IMR-90 (cell line): Measurements from ENCODE around the gene B4GALT5. TPM values are rescaled to one million over a fixed set of nuclear protein-coding genes. Genes with fewer than 3 reads are reported as not detected.

ENCODE experiments used
- ATAC-seq: fragments of 200-7000 bp; cut with Tn5 transposase; 2 replicates; pipeline ENCODE4 v1.9.1; 2020; ENCODE audit warnings: low read depth, mild to moderate bottlenecking, moderate library complexity
- BruUV-seq: library from RNA; stranded (reverse); fragments of 400-500 nt; replicated peaks from 2 replicates; lab custom pipeline; 2021; lab: Mats Ljungman, UMichigan
- CTCF ChIA-PET: fragments of 300-600 bp; formaldehyde crosslinking; extraction: SDS; loops from one replicate; lab custom pipeline; 2021; ENCODE audit warnings: antibody characterized with exemption; lab: Yijun Ruan, JAX
- POLR2A ChIA-PET: fragments of 300-600 bp; sonication (Branson Sonifier 250); formaldehyde crosslinking; loops from one replicate; lab custom pipeline; 2022; ENCODE audit warnings: antibody characterized with exemption; ENCODE audit not compliant: unreplicated experiment; lab: Charles Lee
- DNase-seq: peaks from one replicate; pipeline ENCODE4 v3.0.0; 2013
- H2AFZ ChIP-seq: replicated peaks from 2 replicates; pipeline ENCODE3; 2013; ENCODE audit warnings: low read length, mild to moderate bottlenecking; ENCODE audit not compliant: poor library complexity
- H2AK5ac ChIP-seq: 2 replicates; pipeline ENCODE4 v1.6.1; 2013; ENCODE audit warnings: low read depth, low read length, inconsistent platforms
- H2AK9ac ChIP-seq: replicated peaks from 2 replicates; pipeline ENCODE3; 2013; ENCODE audit warnings: mild to moderate bottlenecking, low read depth, low read length, moderate library complexity; ENCODE audit not compliant: poor library complexity
- H2BK120ac ChIP-seq: 2 replicates; pipeline ENCODE4 v1.6.1; 2013; ENCODE audit warnings: low read depth, low read length, inconsistent platforms
- H2BK15ac ChIP-seq: 3 replicates; pipeline ENCODE4 v1.6.1; 2013; ENCODE audit warnings: low read depth, low read length, inconsistent platforms
- H2BK20ac ChIP-seq: 2 replicates; pipeline ENCODE4 v1.6.1; 2013; ENCODE audit warnings: low read depth, mild to moderate bottlenecking, inconsistent platforms, low read length, moderate library complexity
- H2BK5ac ChIP-seq: 2 replicates; pipeline ENCODE4 v1.6.1; 2013; ENCODE audit warnings: mild to moderate bottlenecking, low read depth, low read length, inconsistent platforms; ENCODE audit not compliant: poor library complexity, severe bottlenecking
- H3K14ac ChIP-seq: replicated peaks from 2 replicates; pipeline ENCODE4 v1.6.1; 2013; ENCODE audit warnings: low read depth, low read length, inconsistent platforms
- H3K18ac ChIP-seq: 2 replicates; pipeline ENCODE4 v1.6.1; 2013; ENCODE audit warnings: low read depth, low read length, control low read depth
- H3K23ac ChIP-seq: 2 replicates; pipeline ENCODE4 v1.6.1; 2013; ENCODE audit warnings: low read depth, low read length, inconsistent platforms
- H3K27ac ChIP-seq: 2 replicates; pipeline ENCODE4 v1.5.1; 2013; ENCODE audit warnings: mild to moderate bottlenecking, control low read depth, low read length; ENCODE audit not compliant: insufficient read depth
- H3K27me3 ChIP-seq: 2 replicates; pipeline ENCODE4 v1.6.1; 2013; ENCODE audit warnings: low read length; ENCODE audit not compliant: control insufficient read depth, insufficient read depth
- H3K36me3 ChIP-seq: 2 replicates; pipeline ENCODE4 v1.6.1; 2013; ENCODE audit warnings: low read length, mixed read lengths; ENCODE audit not compliant: control insufficient read depth, insufficient read depth
- H3K4ac ChIP-seq: 2 replicates; pipeline ENCODE4 v1.6.1; 2013; ENCODE audit warnings: low read depth, low read length, inconsistent platforms
- H3K4me1 ChIP-seq: 2 replicates; pipeline ENCODE4 v1.6.1; 2013; ENCODE audit warnings: low read length, mixed read lengths; ENCODE audit not compliant: control insufficient read depth, insufficient read depth
- H3K4me2 ChIP-seq: 2 replicates; pipeline ENCODE4 v1.6.1; 2013; ENCODE audit warnings: low read depth, mild to moderate bottlenecking, control low read depth, low read length, moderate library complexity
- H3K4me3 ChIP-seq: 2 replicates; pipeline ENCODE4 v1.5.1; 2013; ENCODE audit warnings: low read depth, mild to moderate bottlenecking, control low read depth, low read length, moderate library complexity; ENCODE audit not compliant: insufficient read depth
- H3K56ac ChIP-seq: 2 replicates; pipeline ENCODE4 v1.6.1; 2013; ENCODE audit warnings: low read length, inconsistent platforms; ENCODE audit not compliant: insufficient read depth; ENCODE audit errors: extremely low read depth
- H3K79me1 ChIP-seq, 2 experiments: 2 replicates each; pipeline ENCODE4 v1.6.1; 2013; ENCODE audit warnings: low read length in 2 of 2, inconsistent platforms in 1 of 2, low read depth in 1 of 2
- H3K9ac ChIP-seq: 2 replicates; pipeline ENCODE4 v1.6.1; 2013; ENCODE audit warnings: low read depth, low read length, control low read depth
- H3K9me1 ChIP-seq: 2 replicates; pipeline ENCODE4 v1.6.1; 2013; ENCODE audit warnings: low read length, inconsistent platforms; ENCODE audit not compliant: insufficient read depth
- H3K9me3 ChIP-seq: 2 replicates; pipeline ENCODE4 v1.6.1; 2013; ENCODE audit warnings: low read length; ENCODE audit not compliant: control insufficient read depth, insufficient read depth
- H4K20me1 ChIP-seq: 2 replicates; pipeline ENCODE4 v1.6.1; 2013; ENCODE audit warnings: low read length, inconsistent platforms; ENCODE audit not compliant: insufficient read depth
- H4K5ac ChIP-seq: 2 replicates; pipeline ENCODE4 v1.6.1; 2013; ENCODE audit warnings: mild to moderate bottlenecking, low read depth, low read length, control low read depth
- H4K8ac ChIP-seq, 2 experiments: 2 replicates each; pipeline ENCODE4 v1.6.1; 2013; ENCODE audit warnings: low read depth in 2 of 2, low read length in 2 of 2, control low read depth in 1 of 2, inconsistent platforms in 1 of 2
- H4K91ac ChIP-seq: 2 replicates; pipeline ENCODE4 v1.6.1; 2013; ENCODE audit warnings: low read depth, low read length, inconsistent platforms; ENCODE audit not compliant: insufficient read depth
- BHLHE40 ChIP-seq: fragments of 150-350 bp; IDR thresholded peaks from 2 replicates; pipeline ENCODE4 v1.6.1; 2016; ENCODE audit warnings: mild to moderate bottlenecking, low read depth, low read length
- CEBPB ChIP-seq: IDR thresholded peaks from 2 replicates; pipeline ENCODE4 v1.6.1; 2012; ENCODE audit warnings: low read depth, low read length, improper control_type of control experiment
- CHD1 ChIP-seq: IDR thresholded peaks from 2 replicates; pipeline ENCODE4 v1.6.1; 2012; ENCODE audit warnings: low read depth, low read length, improper control_type of control experiment
- ELK1 ChIP-seq: fragments of 150-350 bp; IDR thresholded peaks from 2 replicates; pipeline ENCODE4 v1.6.1; 2016; ENCODE audit warnings: low read depth, mild to moderate bottlenecking, low read length, moderate library complexity, borderline replicate concordance
- FOS ChIP-seq: fragments of 150-350 bp; IDR thresholded peaks from 2 replicates; pipeline ENCODE4 v1.6.1; 2016; ENCODE audit warnings: low read depth, low read length
- MAFK ChIP-seq: IDR thresholded peaks from 2 replicates; pipeline ENCODE4 v1.6.1; 2012; ENCODE audit warnings: low read depth, low read length, improper control_type of control experiment
- MXI1 ChIP-seq: IDR thresholded peaks from 2 replicates; pipeline ENCODE4 v1.6.1; 2012; ENCODE audit warnings: low read depth, mild to moderate bottlenecking, low read length, moderate library complexity, borderline replicate concordance
- NFE2L2 ChIP-seq: fragments of 150-350 bp; IDR thresholded peaks from 2 replicates; pipeline ENCODE4 v1.6.1; 2016; ENCODE audit warnings: low read depth, mild to moderate bottlenecking, low read length
- RFX5 ChIP-seq: IDR thresholded peaks from 2 replicates; pipeline ENCODE4 v1.8.0; 2012; ENCODE audit warnings: low read depth, mild to moderate bottlenecking, low read length, moderate library complexity
- WGBS, 2 experiments: methylation state at CpG; one replicate each; pipeline versions ENCODE4 v1.1.5 to v1.1.7; 2013; ENCODE audit warnings: missing lambda C conversion rate in 2 of 2; ENCODE audit not compliant: insufficient read length in 1 of 2; ENCODE audit errors: extremely low coverage in 2 of 2; 5-methylcytosine and 5-hydroxymethylcytosine counted together
- dilution Hi-C: fragments of 300-500 bp; cut with HindIII; formaldehyde crosslinking; loops from one replicate; pipeline ENCODE4 v1.14.3; 2018; ENCODE audit warnings: low sequenced_read_pairs; ENCODE audit not compliant: unreplicated experiment
- in situ Hi-C: fragments of 300-500 bp; cut with MboI; formaldehyde crosslinking; loops from 3 replicates; pipeline ENCODE4 v1.14.3; 2019; ENCODE audit warnings: low sequenced_read_pairs, inconsistent platforms, mixed read lengths
- intact Hi-C: fragments of 100-400 bp; cut with micrococcal nuclease; formaldehyde crosslinking; loops from 2 replicates; pipeline ENCODE4 v1.10.0; 2022
- polyA plus RNA-seq, 3 experiments: library from polyadenylated mRNA; depleted of rRNA; stranded (reverse); fragments of >200 nt; gene quantifications; 2 replicates each; pipeline ENCODE4 v1.2.3, GENCODE V29; 2012; ENCODE audit warnings: low replicate concordance in 1 of 3
- total RNA-seq: library from RNA; depleted of rRNA; stranded (reverse); fragments of >200 nt; gene quantifications from 2 replicates; pipeline ENCODE4 v1.2.3, GENCODE V29; 2012

The B4GALT5 gene
- total and polyA plus RNA-seq, 2 of the 4 experiments (the other 2 are of a cell fraction) = 11.3 to 20.4 TPM

DNA sequence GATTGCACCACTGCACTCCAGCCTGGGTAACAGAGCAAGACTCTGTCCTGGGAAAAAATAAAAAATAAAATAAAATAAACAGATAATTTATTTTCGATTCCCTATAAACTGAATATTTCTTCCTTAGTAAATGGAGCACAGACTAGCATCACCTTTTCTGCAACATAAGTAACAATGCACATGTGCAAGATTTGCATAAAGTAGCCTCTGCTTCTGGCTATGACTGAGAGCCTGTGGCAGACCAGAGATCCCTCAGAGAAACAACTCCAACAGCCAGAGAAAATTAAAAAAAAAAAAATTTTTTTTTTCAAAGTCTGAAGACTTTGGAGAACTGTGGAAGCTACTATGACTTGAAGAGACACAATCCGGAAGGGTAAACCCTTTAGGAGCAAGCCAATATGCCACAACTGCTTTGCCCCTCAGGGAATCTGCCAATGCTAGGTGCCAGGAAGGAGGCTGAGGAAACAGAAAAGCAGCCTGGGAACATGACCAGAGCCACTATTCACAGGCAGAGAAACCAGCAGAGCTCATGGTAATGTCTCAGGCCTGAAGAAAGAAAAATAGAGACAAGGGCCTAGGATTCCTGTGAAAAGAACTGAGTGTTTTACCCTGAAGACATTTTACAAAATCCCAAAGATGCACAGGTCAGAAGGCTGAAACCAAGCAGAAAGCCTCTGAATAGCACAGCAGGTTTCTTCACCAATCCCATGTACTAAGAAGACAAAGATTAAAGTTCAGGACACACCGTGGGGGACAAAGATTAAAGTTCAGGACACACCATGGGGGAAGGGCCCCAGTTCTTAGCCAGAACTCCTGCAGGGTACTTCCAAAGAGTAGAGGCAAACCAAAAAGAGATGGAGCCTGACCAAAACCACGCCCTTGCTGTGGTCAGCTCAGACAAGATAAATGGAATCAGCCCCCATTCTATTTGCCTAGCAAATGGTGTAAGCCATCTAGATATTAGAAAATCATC is 25.8 kb downstream of the B4GALT5 start (continued):
- TF ChIP-seq MXI1 (no peak), MAFK (no peak)

DNA sequence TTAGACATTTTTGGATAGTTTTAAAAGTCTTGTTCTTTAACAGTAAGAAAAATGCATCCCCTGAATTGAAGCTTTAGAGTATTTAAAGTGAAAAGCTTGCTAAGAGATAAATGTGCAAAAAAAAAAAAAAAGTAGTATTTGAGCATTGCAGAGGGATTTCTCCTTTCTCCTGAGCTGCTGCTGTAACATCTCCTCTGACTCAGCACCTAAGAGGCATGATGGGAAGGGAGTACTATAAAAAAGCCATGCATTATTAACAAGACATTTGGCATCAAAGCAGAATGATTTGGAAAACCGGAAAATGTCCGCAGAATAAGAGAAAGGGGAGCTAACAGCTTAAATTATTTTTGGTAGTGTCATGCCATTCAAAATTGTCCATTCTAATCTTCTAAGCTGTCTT is 27.9 kb downstream of the B4GALT5 start:
- Histone ChIP-seq H3K14ac (no peak overlapping the region), H4K91ac (no peak overlapping the region), H2AK9ac (no peak overlapping the region), H2BK20ac (no peak overlapping the region), H3K4ac (no peak overlapping the region), H2BK5ac (peak overlapping the region; percentile 11), H2AFZ (no peak overlapping the region), H3K18ac (no peak overlapping the region), H3K23ac (no peak overlapping the region), H3K9me3 (no peaks in the 10 kb centered on the region), H4K8ac (no peak overlapping the region; a peak in 1 of 4 replicates), H3K27me3 (no peaks in the 10 kb centered on the region), H3K4me1 (peaks cover 7% of the 10 kb centered on the region), H4K5ac (no peak overlapping the region), H2BK120ac (no peak overlapping the region), H3K27ac (no peak overlapping the region), H2BK15ac (no peak overlapping the region), H3K79me1 (peaks cover 37 to 79% of the 10 kb centered on the region in 2 experiments), H3K4me3 (no peak overlapping the region), H4K20me1 (peaks cover 63% of the 10 kb centered on the region), H3K9me1 (peaks cover 20% of the 10 kb centered on the region), H3K56ac (no peak overlapping the region), H3K36me3 (no peaks in the 10 kb centered on the region), H3K4me2 (no peak overlapping the region), H3K9ac (no peak overlapping the region), H2AK5ac (no peak overlapping the region)
- peak; percentile 83 for ATAC-seq
- ChIA-PET CTCF (no interaction called here), POLR2A (no interaction called here)
- TF ChIP-seq CHD1 (no peak), ELK1 (no peak), MAFK (peak; percentile 62), NFE2L2 (peak; percentile 63; the same call in 1 of the 2 replicates), CEBPB (0 out of 2 replicates have a peak, but pooled peaks have one; percentile 10), BHLHE40 (no peak), FOS (0 out of 2 replicates have a peak, but pooled peaks have one; percentile 8), RFX5 (no peak)
- in situ Hi-C loops = no loop called here
- intact Hi-C loops = no loop called here
- WGBS, 2 experiments = no CpG with 5 or more reads among the region's 2 CpGs
- BruUV-seq = no TSS peak
- dilution Hi-C loops = no loop called here
- DNase-seq = peak; percentile 72
